GM12892 (cell line): Measurements from ENCODE around the gene CFAP46.
"Not testable (repeated sequence)": the region's sequence is repeated elsewhere in the genome, so short reads cannot be mapped to it uniquely, and the experiment has no call there.

Source experiments
- DNase-seq: peaks from one replicate; pipeline ENCODE4 v3.0.0; 2011; ENCODE audit not compliant: insufficient read length
- FAIRE-seq: peaks from 2 replicates; lab custom pipeline; 2011; peaks lifted over from hg19 to GRCh38; lab: Jason Lieb, UNC
- POLR2A ChIP-seq: IDR thresholded peaks from 2 replicates; pipeline ENCODE4 v1.6.1; 2011; ENCODE audit warnings: low read depth, low read length, control low read depth
- POLR2AphosphoS5 ChIP-seq: IDR thresholded peaks from 2 replicates; pipeline ENCODE4 v1.6.1; 2011; ENCODE audit warnings: low read depth, low read length, control low read depth
- TAF1 ChIP-seq: IDR thresholded peaks from 2 replicates; pipeline ENCODE4 v1.6.1; 2011; ENCODE audit warnings: low read depth, mild to moderate bottlenecking, control low read depth, low read length, borderline replicate concordance

CFAP46 gene

DNA sequence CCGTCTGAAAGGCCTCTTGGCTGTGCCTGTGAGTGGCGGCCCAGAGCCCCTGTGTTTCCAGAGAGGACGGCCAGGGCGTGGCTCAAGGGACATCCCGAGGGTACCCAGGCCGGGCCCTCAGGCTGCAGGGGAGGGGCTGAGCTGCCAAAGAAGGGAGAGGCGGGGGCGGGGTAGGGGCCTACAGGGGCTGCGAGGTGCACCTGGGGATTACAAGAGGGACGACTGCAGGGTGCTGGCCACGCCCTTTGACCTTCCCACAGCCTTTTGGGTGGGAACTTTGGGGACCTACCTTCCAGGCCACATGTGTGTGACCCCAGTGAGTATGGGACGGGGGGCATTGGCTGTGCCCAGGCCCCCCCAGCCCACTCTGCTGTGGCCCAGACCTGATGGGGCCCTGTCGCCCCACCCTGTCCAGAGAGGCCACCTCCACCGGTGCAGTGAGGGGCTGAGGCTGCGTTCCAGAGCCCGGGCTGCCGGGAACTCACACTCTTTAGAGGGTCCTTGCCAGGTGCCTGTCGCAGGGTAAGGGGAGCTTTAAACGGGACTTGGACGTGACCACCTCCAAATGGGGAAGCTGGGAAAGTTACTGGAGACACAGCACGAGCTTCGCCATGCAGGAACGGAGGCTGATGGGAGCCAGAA, 137.5 kb downstream of the CFAP46 start:
- FAIRE-seq = no peak
- TF ChIP-seq POLR2A (no peak), POLR2AphosphoS5 (no peak), TAF1 (no peak)

GRCh38 chr10:132804287-132804686, 138.1 kb downstream of the CFAP46 start:
- FAIRE-seq (no peak), DNase-seq (no peak)
- TF ChIP-seq TAF1 (no peak), POLR2AphosphoS5 (no peak), POLR2A (no peak)

More for the DNA sequence above, 137.5 kb downstream of the CFAP46 start:
- no peak for DNase-seq

- TF ChIP-seq TAF1 (no peak), POLR2A (no peak), POLR2AphosphoS5 (no peak)
- FAIRE-seq = no peak
- DNase-seq = no peak
These were observed 138.8 kb downstream of the CFAP46 start for GRCh38 chr10:132803416-132804210.

DNA sequence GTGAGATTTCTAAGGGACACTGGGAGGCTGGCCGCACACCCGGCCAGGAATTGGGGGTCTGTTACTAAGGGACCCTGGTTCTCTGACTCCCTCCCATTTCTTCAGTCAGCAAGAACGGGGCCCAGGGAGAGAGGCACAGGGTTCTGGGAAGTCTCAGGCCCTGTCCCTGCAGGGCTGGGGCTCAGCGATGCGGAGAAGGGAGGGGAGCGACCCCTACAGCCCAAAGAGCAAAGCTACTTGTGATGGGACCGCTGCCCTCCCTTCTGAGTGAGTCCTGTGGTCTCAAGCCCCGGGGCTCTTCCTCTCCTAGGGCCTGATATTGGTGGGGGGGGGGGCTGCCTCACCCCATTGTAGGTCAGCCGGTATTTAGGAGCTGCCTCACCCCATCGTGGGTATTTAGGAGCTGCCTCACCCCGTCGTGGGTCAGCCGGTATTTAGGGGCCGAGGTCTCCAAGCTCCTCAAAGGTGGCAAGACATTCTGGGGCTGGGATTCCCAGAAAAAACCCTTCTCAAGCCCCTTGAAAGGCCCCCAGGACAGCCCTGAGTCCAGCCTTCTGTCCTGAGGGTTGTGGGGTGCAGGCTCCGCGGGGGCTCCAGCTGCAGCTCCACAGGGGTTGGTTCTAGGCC, 139.6 kb downstream of the CFAP46 start:
- DNase-seq (no peak), FAIRE-seq (no peak)
- TF ChIP-seq TAF1 (no peak), POLR2A (no peak), POLR2AphosphoS5 (no peak)

GRCh38 chr10:132802048-132802447, 140.3 kb downstream of the CFAP46 start:
- DNase-seq = no peak
- FAIRE-seq = no peak
- TF ChIP-seq TAF1 (no peak), POLR2AphosphoS5 (no peak), POLR2A (no peak)

- no peak for FAIRE-seq
These were observed 142.5 kb downstream of the CFAP46 start for GRCh38 chr10:132799865-132800264.

DNA sequence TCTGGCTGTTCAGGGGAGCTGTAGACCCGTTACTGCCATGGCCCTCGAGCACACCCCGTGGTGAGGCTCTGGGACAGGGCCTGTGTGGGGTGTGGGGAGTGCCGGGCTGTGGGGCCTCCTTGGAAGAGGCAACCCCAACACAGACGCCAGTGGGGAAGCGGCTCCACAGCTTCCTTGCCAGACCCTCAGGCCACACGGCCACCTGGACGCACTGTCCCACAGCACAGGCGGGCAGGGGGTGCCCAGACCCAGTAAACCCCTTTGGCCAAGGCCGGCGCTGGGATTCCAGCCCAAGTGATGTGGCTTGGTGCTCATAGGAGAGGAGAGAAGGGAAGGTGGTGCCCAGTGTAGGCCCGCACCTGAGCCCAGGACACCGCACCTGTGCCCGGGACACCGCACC, 143.5 kb downstream of the CFAP46 start:
- DNase-seq = no peak
- FAIRE-seq = no peak
- TF ChIP-seq TAF1 (no peak), POLR2A (no peak), POLR2AphosphoS5 (no peak)

More at GRCh38 chr10:132799865-132800264, 142.5 kb downstream of the CFAP46 start:
- DNase-seq = no peak
- TF ChIP-seq TAF1 = no peak
- no peak for TF ChIP-seq POLR2AphosphoS5
- no peak for TF ChIP-seq POLR2A

- no peak for TF ChIP-seq POLR2AphosphoS5
- TF ChIP-seq POLR2A = no peak
- no peak for TF ChIP-seq TAF1
- FAIRE-seq = no peak
- no peak for DNase-seq
These were observed 144.0 kb downstream of the CFAP46 start for GRCh38 chr10:132798403-132798802.

DNA sequence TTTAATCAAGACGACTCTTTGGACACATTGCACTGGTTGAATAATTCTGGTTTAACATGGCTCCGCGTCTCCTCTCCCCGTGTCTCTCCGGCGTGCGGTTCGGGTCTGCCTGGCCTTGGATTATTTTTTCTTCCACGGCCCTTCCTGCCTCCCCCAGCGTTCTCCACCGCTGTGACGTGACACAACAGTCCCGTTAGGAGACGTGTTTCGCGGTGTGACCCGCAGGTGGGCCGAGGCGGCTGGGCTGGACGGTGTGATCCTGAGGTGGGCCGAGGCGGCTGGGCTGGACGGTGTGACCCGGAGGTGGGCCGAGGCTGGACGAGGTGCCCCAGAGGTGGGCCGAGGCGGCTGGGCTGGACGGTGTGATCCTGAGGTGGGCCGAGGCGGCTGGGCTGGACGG, 144.4 kb downstream of the CFAP46 start:
- not testable (repeated sequence) for FAIRE-seq, DNase-seq

- TF ChIP-seq POLR2A = no peak
- TF ChIP-seq POLR2AphosphoS5 = no peak
- TF ChIP-seq TAF1 = no peak
- FAIRE-seq (no peak), DNase-seq (no peak)
These were observed 145.5 kb downstream of the CFAP46 start for GRCh38 chr10:132796846-132797245.

DNA sequence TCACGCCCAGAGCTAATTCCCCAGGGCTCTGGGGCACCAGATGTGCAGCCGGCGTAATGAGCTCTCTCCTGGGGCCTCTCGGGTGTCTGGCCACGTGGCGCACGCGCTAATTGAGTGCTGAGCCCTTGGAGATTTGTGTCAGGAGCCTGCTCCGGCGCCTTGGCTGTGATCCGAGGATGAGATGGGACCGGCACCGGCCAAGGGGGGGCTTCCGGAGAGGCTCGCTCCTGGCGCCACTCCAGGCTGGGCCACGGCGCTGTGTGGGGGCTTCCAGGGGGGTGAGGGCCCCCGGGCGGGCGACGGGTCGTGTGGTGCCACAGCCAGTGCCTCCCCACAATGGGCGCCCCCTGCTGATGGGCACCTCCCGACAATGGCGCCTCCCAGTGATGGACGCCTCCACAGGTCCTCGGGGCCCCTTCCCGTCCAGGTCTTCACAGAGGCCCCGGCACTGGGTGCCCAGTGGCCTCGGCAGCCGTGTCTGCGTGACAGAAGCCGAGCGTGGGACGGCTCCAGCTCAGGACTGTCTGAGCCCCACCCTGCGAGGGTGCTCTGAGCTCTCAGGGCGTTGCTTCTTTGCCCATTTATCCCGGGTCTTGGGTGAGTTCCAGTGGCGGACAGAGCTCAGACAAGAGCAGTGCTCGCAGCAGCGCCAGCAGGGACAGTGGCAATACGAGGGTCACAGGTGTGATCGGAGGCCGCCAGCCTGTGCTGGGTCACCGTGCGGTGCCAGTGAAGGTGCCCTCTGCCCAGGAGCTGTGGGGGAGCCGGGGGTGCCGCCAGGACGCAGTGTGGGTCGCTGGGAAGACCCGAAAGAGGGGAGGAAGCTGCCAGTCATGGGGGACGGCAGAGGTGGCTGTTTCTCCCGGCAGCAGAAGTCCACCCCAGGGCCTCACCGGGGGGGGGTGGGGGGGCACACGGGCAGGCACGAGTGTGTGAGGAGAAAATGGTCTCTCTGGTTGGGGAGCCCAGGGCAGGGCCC, 148.2 kb downstream of the CFAP46 start:
- DNase-seq = no peak
- no peak for FAIRE-seq
- TF ChIP-seq POLR2A (no peak), POLR2AphosphoS5 (no peak), TAF1 (no peak)
